Measurements from ENCODE around the gene DUSP2. TPM values are rescaled to one million over a fixed set of nuclear protein-coding genes. Genes with fewer than 3 reads are reported as not detected.
"Not testable (repeated sequence)": the region's sequence is repeated elsewhere in the genome, so short reads cannot be mapped to it uniquely, and the experiment has no call there.

DUSP2 gene
- polyA plus RNA-seq, 3 donors from 2014 or later, result 272 to 875 (median 555) TPM

GRCh38 chr2:96174251-96175144 lies 29.3 kb upstream of the DUSP2 start:
- H3K4me3 Mint-ChIP-seq, result no peak overlapping the region
- peaks cover 0 to 6% (median 1%) of the 10 kb centered on the region in 3 donors for H3K27me3 Mint-ChIP-seq (ENCODE audit: low read depth in 3 of 3)
- H3K36me3 Mint-ChIP-seq, result peaks cover 0 to 3% (median 0%) of the 10 kb centered on the region in 3 donors
- peak overlapping the region in 5 of 6 donors; percentile 18 to 88 (median 83) for H3K27ac Mint-ChIP-seq
- peaks cover 8 to 9% of the 10 kb centered on the region in 2 donors for H3K4me1 Mint-ChIP-seq
- DNase-seq, result peak; percentile 76 to 82 (median 79)
- H3K9me3 Mint-ChIP-seq, result no peaks in the 10 kb centered on the region

GRCh38 chr2:96171831-96172230 lies 26.6 kb upstream of the DUSP2 start:
- no peak for DNase-seq
- Mint-ChIP-seq H3K27ac (peak overlapping the region in 2 of 6 donors; percentile 16 to 71), H3K36me3 (peaks cover 0 to 2% (median 0%) of the 10 kb centered on the region in 3 donors), H3K4me1 (peaks cover 9 to 16% of the 10 kb centered on the region in 2 donors), H3K4me3 (no peak overlapping the region), H3K9me3 (peaks cover 0 to 1% (median 0%) of the 10 kb centered on the region in 6 donors), H3K27me3 (ENCODE audit: low read depth in 3 of 3) (peaks cover 0 to 9% (median 2%) of the 10 kb centered on the region in 3 donors)

- DNase-seq, result no peak
- H3K27ac Mint-ChIP-seq, result peak overlapping the region in 3 of 6 donors; percentile 4 to 75 (median 33)
- no peaks in the 10 kb centered on the region for H3K36me3 Mint-ChIP-seq
- H3K4me3 Mint-ChIP-seq, result no peak overlapping the region
- H3K9me3 Mint-ChIP-seq, result peaks cover 0 to 1% (median 0%) of the 10 kb centered on the region in 6 donors
- H3K4me1 Mint-ChIP-seq, result peaks cover 9 to 16% of the 10 kb centered on the region in 2 donors
- H3K27me3 Mint-ChIP-seq (ENCODE audit: low read depth in 3 of 3), result peaks cover 0 to 7% (median 2%) of the 10 kb centered on the region in 3 donors
These were observed 25.4 kb upstream of the DUSP2 start for GRCh38 chr2:96170626-96171025.

- Mint-ChIP-seq H3K36me3 (no peaks in the 10 kb centered on the region), H3K27ac (peak overlapping the region in 1 of 6 donors; percentile 33), H3K4me1 (peaks cover 10 to 20% of the 10 kb centered on the region in 2 donors), H3K27me3 (ENCODE audit: low read depth in 3 of 3) (peaks cover 0 to 7% (median 2%) of the 10 kb centered on the region in 3 donors), H3K9me3 (peaks cover 0 to 1% (median 0%) of the 10 kb centered on the region in 6 donors), H3K4me3 (no peak overlapping the region)
- DNase-seq, result no peak
These were observed 24.7 kb upstream of the DUSP2 start for GRCh38 chr2:96169868-96170507.

GRCh38 chr2:96167407-96168013 lies 22.3 kb upstream of the DUSP2 start:
- Mint-ChIP-seq H3K9me3 (peaks cover 0 to 1% (median 0%) of the 10 kb centered on the region in 6 donors), H3K4me1 (peaks cover 29 to 39% of the 10 kb centered on the region in 2 donors), H3K27me3 (ENCODE audit: low read depth in 3 of 3) (peaks cover 15 to 19% (median 18%) of the 10 kb centered on the region in 3 donors), H3K27ac (peak overlapping the region in 4 of 6 donors; percentile 6 to 30 (median 14)), H3K4me3 (no peak overlapping the region), H3K36me3 (no peaks in the 10 kb centered on the region)
- DNase-seq, result no peak

GRCh38 chr2:96164459-96165184 lies 19.4 kb upstream of the DUSP2 start:
- H3K4me1 Mint-ChIP-seq, result peaks cover 55 to 68% of the 10 kb centered on the region in 2 donors
- H3K4me3 Mint-ChIP-seq, result peak overlapping the region; percentile 36 to 83 (median 73)
- H3K9me3 Mint-ChIP-seq, result peaks cover 0 to 1% (median 0%) of the 10 kb centered on the region in 6 donors
- H3K36me3 Mint-ChIP-seq, result no peaks in the 10 kb centered on the region
- DNase-seq, result peak; percentile 30 to 71 (median 50)
- H3K27me3 Mint-ChIP-seq (ENCODE audit: low read depth in 3 of 3), result peaks cover 18 to 25% (median 19%) of the 10 kb centered on the region in 3 donors
- peak overlapping the region; percentile 88 to 98 (median 94) for H3K27ac Mint-ChIP-seq

- peaks cover 15 to 28% (median 21%) of the 10 kb centered on the region in 3 donors for H3K27me3 Mint-ChIP-seq (ENCODE audit: low read depth in 3 of 3)
- DNase-seq, result peak; percentile 87 to 89 (median 89)
- H3K36me3 Mint-ChIP-seq, result no peaks in the 10 kb centered on the region
These were observed 18.7 kb upstream of the DUSP2 start for GRCh38 chr2:96163768-96164429.

GRCh38 chr2:96163415-96163767 lies 18.2 kb upstream of the DUSP2 start:
- DNase-seq, result no peak
- H3K27ac Mint-ChIP-seq, result peak overlapping the region; percentile 88 to 98 (median 94)
- no peaks in the 10 kb centered on the region for H3K9me3 Mint-ChIP-seq
- H3K36me3 Mint-ChIP-seq, result no peaks in the 10 kb centered on the region
- peaks cover 15 to 28% (median 21%) of the 10 kb centered on the region in 3 donors for H3K27me3 Mint-ChIP-seq (ENCODE audit: low read depth in 3 of 3)
- H3K4me3 Mint-ChIP-seq, result peak overlapping the region; percentile 36 to 83 (median 73)
- H3K4me1 Mint-ChIP-seq, result peaks cover 64 to 76% of the 10 kb centered on the region in 2 donors

More at GRCh38 chr2:96163768-96164429, 18.7 kb upstream of the DUSP2 start:
- Mint-ChIP-seq H3K4me3 (peak overlapping the region; percentile 36 to 83 (median 73)), H3K4me1 (peaks cover 63 to 75% of the 10 kb centered on the region in 2 donors), H3K27ac (peak overlapping the region; percentile 88 to 98 (median 94)), H3K9me3 (peaks cover 0 to under 1% (median 0%) of the 10 kb centered on the region in 6 donors)

- peak; percentile 80 to 82 (median 81) for DNase-seq
- H3K4me1 Mint-ChIP-seq, result peaks cover 74 to 82% of the 10 kb centered on the region in 2 donors
- H3K27ac Mint-ChIP-seq, result peak overlapping the region; percentile 88 to 98 (median 94)
- no peaks in the 10 kb centered on the region for H3K9me3 Mint-ChIP-seq
- peak overlapping the region; percentile 55 to 76 (median 67) for H3K4me3 Mint-ChIP-seq
- H3K27me3 Mint-ChIP-seq (ENCODE audit: low read depth in 3 of 3), result peaks cover 17 to 28% (median 21%) of the 10 kb centered on the region in 3 donors
- no peaks in the 10 kb centered on the region for H3K36me3 Mint-ChIP-seq
These were observed 16.7 kb upstream of the DUSP2 start for GRCh38 chr2:96161898-96162297.

GRCh38 chr2:96160366-96160765 lies 15.1 kb upstream of the DUSP2 start:
- DNase-seq, H3K36me3 Mint-ChIP-seq, H3K9me3 Mint-ChIP-seq: not testable (repeated sequence)
- H3K4me3 Mint-ChIP-seq, result peak overlapping the region in 3 of 5 donors; percentile 35 to 67 (median 67)
- H3K4me1 Mint-ChIP-seq, result peaks cover 85 to 95% of the 10 kb centered on the region in 2 donors
- peak overlapping the region; percentile 88 to 98 (median 95) for H3K27ac Mint-ChIP-seq
- peaks cover 21 to 31% (median 27%) of the 10 kb centered on the region in 3 donors for H3K27me3 Mint-ChIP-seq (ENCODE audit: low read depth in 3 of 3)

- peak; percentile 34 to 47 (median 36) for DNase-seq
- peaks cover 77 to 84% of the 10 kb centered on the region in 2 donors for H3K4me1 Mint-ChIP-seq
- H3K27ac Mint-ChIP-seq, result peak overlapping the region; percentile 81 to 97 (median 92)
- peaks cover 19 to 30% (median 21%) of the 10 kb centered on the region in 3 donors for H3K27me3 Mint-ChIP-seq (ENCODE audit: low read depth in 3 of 3)
- peak overlapping the region; percentile 0 to 80 (median 31) for H3K4me3 Mint-ChIP-seq
- H3K36me3 Mint-ChIP-seq, result no peaks in the 10 kb centered on the region
- H3K9me3 Mint-ChIP-seq, result no peaks in the 10 kb centered on the region
These were observed 14.0 kb upstream of the DUSP2 start for GRCh38 chr2:96159084-96159830.

- DNase-seq, result no peak
- H3K27ac Mint-ChIP-seq, result peak overlapping the region in 4 of 6 donors; percentile 62 to 97 (median 88)
- H3K4me3 Mint-ChIP-seq, result peak overlapping the region in 1 of 5 donors; percentile 78
- peaks cover 70 to 77% of the 10 kb centered on the region in 2 donors for H3K4me1 Mint-ChIP-seq
- H3K27me3 Mint-ChIP-seq (ENCODE audit: low read depth in 3 of 3), result peaks cover 15 to 23% (median 16%) of the 10 kb centered on the region in 3 donors
- H3K9me3 Mint-ChIP-seq, result no peaks in the 10 kb centered on the region
- H3K36me3 Mint-ChIP-seq, result no peaks in the 10 kb centered on the region
These were observed 13.3 kb upstream of the DUSP2 start for GRCh38 chr2:96158554-96158940.

All from immature natural killer cell (primary cell).